ENCODE measurements around the gene SEC14L2.

DNA sequence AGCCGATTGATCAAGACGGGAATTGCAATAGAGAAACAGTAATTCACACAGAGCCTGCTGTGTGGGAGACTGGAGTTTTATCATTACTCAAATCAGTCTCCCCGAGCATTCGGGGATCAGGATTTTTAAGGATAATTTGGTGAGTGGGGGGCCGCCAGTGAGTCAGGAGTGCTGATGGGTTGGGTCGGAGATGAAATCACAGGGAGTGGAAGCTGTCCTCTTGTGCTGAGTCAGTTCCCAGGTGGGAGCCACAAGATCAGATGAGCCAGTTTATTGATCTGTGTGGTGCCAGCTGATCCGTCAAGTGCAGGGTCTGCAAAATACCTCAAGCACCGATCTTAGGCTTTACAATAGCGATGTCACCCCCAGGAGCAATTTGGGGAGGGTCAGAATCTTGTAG lies 44.3 kb downstream of the SEC14L2 start:
- TF ChIP-seq EZH2 (IDR thresholded peaks at IDR 0.05; ENCODE audit: insufficient read depth, poor library complexity, severe bottlenecking) (no peak), EZH2phosphoT487 (IDR thresholded peaks at IDR 0.05; ENCODE audit: insufficient read depth, low read depth) (no peak)
